Measurements from ENCODE around the gene DUS1L. TPM values are rescaled to one million over a fixed set of nuclear protein-coding genes. Genes with fewer than 3 reads are reported as not detected.
A peak's percentile ranks its signal among the peaks of the same experiment; 100 is the strongest.

Gene DUS1L
- total RNA-seq, 6 experiments from 2014 or later, result 61.8 to 115 (median 89.9) TPM

- peaks cover 0 to 100% (median 57%) of the 10 kb centered on the region in 4 donors for H3K36me3 ChIP-seq
- TF ChIP-seq, protein P1, sequence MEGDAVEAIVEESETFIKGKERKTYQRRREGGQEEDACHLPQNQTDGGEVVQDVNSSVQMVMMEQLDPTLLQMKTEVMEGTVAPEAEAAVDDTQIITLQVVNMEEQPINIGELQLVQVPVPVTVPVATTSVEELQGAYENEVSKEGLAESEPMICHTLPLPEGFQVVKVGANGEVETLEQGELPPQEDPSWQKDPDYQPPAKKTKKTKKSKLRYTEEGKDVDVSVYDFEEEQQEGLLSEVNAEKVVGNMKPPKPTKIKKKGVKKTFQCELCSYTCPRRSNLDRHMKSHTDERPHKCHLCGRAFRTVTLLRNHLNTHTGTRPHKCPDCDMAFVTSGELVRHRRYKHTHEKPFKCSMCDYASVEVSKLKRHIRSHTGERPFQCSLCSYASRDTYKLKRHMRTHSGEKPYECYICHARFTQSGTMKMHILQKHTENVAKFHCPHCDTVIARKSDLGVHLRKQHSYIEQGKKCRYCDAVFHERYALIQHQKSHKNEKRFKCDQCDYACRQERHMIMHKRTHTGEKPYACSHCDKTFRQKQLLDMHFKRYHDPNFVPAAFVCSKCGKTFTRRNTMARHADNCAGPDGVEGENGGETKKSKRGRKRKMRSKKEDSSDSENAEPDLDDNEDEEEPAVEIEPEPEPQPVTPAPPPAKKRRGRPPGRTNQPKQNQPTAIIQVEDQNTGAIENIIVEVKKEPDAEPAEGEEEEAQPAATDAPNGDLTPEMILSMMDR (IDR thresholded peaks at IDR 0.05), result no peak
- TF ChIP-seq POLR2A (IDR thresholded peaks at IDR 0.05), result no peak
- no peak overlapping the region for H3K27ac ChIP-seq
- WGBS (ENCODE audit: insufficient coverage, low coverage, low lambda C conversion rate, missing lambda C conversion rate), result 60% methylated on average over 4 of the region's 29 CpGs
- peaks cover 0 to 17% (median 8%) of the 10 kb centered on the region in 4 donors for H3K4me1 ChIP-seq
- H3K4me3 ChIP-seq, result no peak overlapping the region
- intact Hi-C loops (cut with DNase I), result loop anchor here in 1 of 2 donors (10.0 kb wide), 1 partner anchor 56 kb away; the partner anchor contains the start of genes DCXR and RAC3
- ATAC-seq (no peak), DNase-seq (peak in 1 of 3 donors; percentile 43)
- H3K9me3 ChIP-seq, result no peaks in the 10 kb centered on the region
- no peaks in the 10 kb centered on the region for H3K27me3 ChIP-seq
These were observed 25.1 kb upstream of the DUS1L start for GRCh38 chr17:82090549-82091263.

GRCh38 chr17:82089723-82090548 is 24.3 kb upstream of the DUS1L start:
- intact Hi-C loops (cut with DNase I), result loop anchor here (10.0 kb wide), 1 partner anchor 55 kb away; the partner anchor contains the start of genes DCXR (in 2 of the 2) and RAC3 (in 2 of the 2)
- peaks cover 0 to 100% (median 62%) of the 10 kb centered on the region in 4 donors for H3K36me3 ChIP-seq

DNA sequence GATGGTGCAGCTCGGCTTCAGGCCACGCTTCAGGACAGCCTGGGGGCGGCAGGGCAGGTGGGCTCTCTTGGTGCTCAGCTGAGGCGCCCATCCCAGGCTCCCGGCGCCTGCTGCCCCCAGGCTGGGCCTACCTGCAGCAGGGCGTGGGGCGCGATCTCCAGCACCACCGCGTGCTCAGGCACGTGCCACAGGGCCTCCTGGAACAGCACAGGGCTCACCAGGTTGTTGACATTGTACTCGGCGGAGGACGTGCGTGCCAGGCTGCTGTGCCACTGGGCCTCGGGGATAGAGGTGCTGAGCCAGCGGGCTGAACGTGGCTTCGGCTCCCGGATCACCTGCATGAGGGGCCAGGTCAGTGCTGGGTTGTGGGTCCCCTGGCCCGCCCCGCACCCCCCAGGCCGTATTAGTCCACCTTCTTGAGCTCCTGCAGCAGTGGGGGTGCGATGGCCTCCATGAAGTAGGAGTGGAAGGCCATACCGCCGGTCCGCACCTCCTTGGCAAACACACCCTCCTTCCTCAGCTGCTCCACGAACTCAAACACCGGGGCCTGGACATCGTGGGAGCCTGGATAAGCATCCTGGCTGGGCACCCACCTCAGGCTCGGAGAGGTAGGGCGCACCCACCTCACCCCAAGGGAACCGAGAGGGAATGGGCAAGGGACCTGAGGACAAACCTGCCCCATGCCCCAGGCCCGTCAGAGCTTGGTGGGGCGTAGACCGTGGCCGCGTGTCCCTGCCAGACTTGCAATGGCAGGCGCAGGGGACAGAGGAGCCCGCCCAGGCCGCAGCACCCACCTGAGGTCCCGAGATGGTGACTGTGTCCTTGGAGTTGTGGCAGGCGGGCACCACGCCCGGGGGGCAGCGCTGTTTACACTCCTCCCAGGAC is 23.5 kb upstream of the DUS1L start:
- peaks cover 1 to 100% (median 64%) of the 10 kb centered on the region in 4 donors for H3K36me3 ChIP-seq
- intact Hi-C loops (cut with DNase I), result loop anchor here in 1 of 2 donors (10.0 kb wide), 1 partner anchor 54 kb away; the partner anchor contains the start of genes DCXR and RAC3
- peaks cover 0 to 9% (median 1%) of the 10 kb centered on the region in 4 donors for H3K4me1 ChIP-seq
- DNase-seq, result peak in 2 of 3 donors; percentile 27 to 69
- no peak overlapping the region for H3K4me3 ChIP-seq
- no peaks in the 10 kb centered on the region for H3K9me3 ChIP-seq
- H3K27ac ChIP-seq, result no peak overlapping the region
- TF ChIP-seq, protein P1 (IDR thresholded peaks at IDR 0.05), result no peak
- TF ChIP-seq POLR2A (IDR thresholded peaks at IDR 0.05), result no peak
- peak; percentile 5 to 29 (median 20) for ATAC-seq
- WGBS (ENCODE audit: insufficient coverage, low coverage, low lambda C conversion rate, missing lambda C conversion rate), result 60% methylated on average over 3 of the region's 47 CpGs
- no peaks in the 10 kb centered on the region for H3K27me3 ChIP-seq

More at GRCh38 chr17:82089723-82090548, 24.3 kb upstream of the DUS1L start:
- peak in 1 of 3 donors; percentile 56 for DNase-seq
- TF ChIP-seq POLR2A (IDR thresholded peaks at IDR 0.05), result no peak
- TF ChIP-seq, protein P1 (IDR thresholded peaks at IDR 0.05), result no peak
- WGBS (ENCODE audit: insufficient coverage, low coverage, low lambda C conversion rate, missing lambda C conversion rate), result no CpG with 5 or more reads among the region's 29 CpGs
- no peaks in the 10 kb centered on the region for H3K27me3 ChIP-seq
- H3K4me1 ChIP-seq, result peaks cover 0 to 12% (median 4%) of the 10 kb centered on the region in 4 donors
- H3K4me3 ChIP-seq, result no peak overlapping the region
- H3K27ac ChIP-seq, result no peak overlapping the region
- ATAC-seq, result no peak
- no peaks in the 10 kb centered on the region for H3K9me3 ChIP-seq
